Esophagus squamous epithelium (tissue), 4 donors: ENCODE results near the gene ZDHHC19.

Source experiments
- CTCF ChIP-seq, 6 experiments: fragments of 450-650 bp in 4 of 6; fragments of 200-600 bp in 2 of 6; sonication (generic) in 2 of 6; IDR thresholded peaks; one replicate each; pipeline ENCODE4 v1.5.1; 2016 to 2019; ENCODE audit warnings: antibody characterized with exemption in 6 of 6, mild to moderate bottlenecking in 4 of 6, moderate library complexity in 4 of 6
- POLR2A ChIP-seq, 4 donors: fragments of 450-650 bp; IDR thresholded peaks; one replicate each; pipeline ENCODE4 v1.6.1; 2017; ENCODE audit warnings: antibody characterized with exemption in 4 of 4, mild to moderate bottlenecking in 4 of 4, moderate library complexity in 3 of 4

- TF ChIP-seq CTCF (IDR thresholded peaks at IDR 0.05) (no peak), POLR2A (IDR thresholded peaks at IDR 0.05) (no peak)
Measured at GRCh38 chr3:196219970-196220311, 8.7 kb upstream of the ZDHHC19 start.
